ENCODE results near the gene DMTF1. TPM values are rescaled to one million over a fixed set of nuclear protein-coding genes. Genes with fewer than 3 reads are reported as not detected.
A peak's percentile ranks its signal among the peaks of the same experiment; 100 is the strongest.

The DMTF1 gene
- total and polyA plus RNA-seq, 12 donors, result 10.8 to 60.8 (median 21.8) TPM

DNA sequence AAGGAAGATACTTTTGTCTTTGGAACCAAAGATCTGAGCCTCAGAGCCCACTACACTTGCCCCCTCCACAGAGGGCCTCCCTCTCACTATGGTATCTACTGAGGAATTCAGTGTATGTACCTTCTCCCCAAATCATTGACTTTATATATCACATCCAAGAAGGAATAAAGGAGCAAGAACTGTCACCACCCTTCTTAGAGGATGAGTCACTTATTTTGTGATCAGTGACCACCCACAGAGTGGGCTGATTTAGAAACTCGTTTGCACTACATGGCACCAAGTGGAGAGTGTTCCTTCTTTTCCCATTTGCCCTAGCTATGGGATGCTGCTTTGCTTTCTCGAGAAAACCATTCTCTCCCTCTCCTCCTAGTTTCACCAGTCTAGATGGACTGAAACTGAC is 61.6 kb downstream of the DMTF1 start:
- no peak for DNase-seq
- Histone ChIP-seq H3K36me3 (no peaks in the 10 kb centered on the region), H3K4me3 (no peak overlapping the region), H3K9me3 (no peaks in the 10 kb centered on the region), H3K27me3 (no peaks in the 10 kb centered on the region), H3K27ac (no peak overlapping the region), H3K4me1 (peaks cover 4 to 77% (median 41%) of the 10 kb centered on the region in 9 donors)
- intact Hi-C loops (cut with DNase I), result loop anchor here in 3 of 10 donors (10.0 kb wide), 2 partner anchors 49 to 159 kb away; partner anchors contain the start of gene ELAPOR2 (in 2 of the 3)
- ATAC-seq, result no peak
- TF ChIP-seq, protein P1, sequence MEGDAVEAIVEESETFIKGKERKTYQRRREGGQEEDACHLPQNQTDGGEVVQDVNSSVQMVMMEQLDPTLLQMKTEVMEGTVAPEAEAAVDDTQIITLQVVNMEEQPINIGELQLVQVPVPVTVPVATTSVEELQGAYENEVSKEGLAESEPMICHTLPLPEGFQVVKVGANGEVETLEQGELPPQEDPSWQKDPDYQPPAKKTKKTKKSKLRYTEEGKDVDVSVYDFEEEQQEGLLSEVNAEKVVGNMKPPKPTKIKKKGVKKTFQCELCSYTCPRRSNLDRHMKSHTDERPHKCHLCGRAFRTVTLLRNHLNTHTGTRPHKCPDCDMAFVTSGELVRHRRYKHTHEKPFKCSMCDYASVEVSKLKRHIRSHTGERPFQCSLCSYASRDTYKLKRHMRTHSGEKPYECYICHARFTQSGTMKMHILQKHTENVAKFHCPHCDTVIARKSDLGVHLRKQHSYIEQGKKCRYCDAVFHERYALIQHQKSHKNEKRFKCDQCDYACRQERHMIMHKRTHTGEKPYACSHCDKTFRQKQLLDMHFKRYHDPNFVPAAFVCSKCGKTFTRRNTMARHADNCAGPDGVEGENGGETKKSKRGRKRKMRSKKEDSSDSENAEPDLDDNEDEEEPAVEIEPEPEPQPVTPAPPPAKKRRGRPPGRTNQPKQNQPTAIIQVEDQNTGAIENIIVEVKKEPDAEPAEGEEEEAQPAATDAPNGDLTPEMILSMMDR (IDR thresholded peaks at IDR 0.05), result no peak
- WGBS, 2 donors, result 49 to 61% methylated on average over 2 of the region's 2 CpGs

DNA sequence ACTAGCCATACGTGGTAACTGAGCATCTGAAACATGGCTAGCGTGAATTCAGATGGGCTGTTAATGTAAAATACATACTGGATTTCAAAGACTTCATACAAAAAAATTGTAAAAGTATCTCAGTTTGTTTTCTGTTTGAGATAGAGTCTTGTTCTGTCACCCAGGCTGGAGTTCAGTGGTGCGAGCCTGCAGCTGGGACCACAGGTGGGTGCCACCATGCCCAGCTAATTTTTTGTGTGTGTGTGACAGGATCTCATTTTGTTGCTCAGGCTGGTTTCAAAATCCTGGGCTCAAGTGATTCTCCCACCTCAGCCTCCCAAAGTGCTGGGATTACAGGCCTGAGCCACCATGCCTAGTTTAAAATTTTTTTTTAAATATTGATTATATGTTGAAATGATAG is 62.8 kb downstream of the DMTF1 start:
- peaks cover 4 to 77% (median 41%) of the 10 kb centered on the region in 9 donors for H3K4me1 ChIP-seq

DNA sequence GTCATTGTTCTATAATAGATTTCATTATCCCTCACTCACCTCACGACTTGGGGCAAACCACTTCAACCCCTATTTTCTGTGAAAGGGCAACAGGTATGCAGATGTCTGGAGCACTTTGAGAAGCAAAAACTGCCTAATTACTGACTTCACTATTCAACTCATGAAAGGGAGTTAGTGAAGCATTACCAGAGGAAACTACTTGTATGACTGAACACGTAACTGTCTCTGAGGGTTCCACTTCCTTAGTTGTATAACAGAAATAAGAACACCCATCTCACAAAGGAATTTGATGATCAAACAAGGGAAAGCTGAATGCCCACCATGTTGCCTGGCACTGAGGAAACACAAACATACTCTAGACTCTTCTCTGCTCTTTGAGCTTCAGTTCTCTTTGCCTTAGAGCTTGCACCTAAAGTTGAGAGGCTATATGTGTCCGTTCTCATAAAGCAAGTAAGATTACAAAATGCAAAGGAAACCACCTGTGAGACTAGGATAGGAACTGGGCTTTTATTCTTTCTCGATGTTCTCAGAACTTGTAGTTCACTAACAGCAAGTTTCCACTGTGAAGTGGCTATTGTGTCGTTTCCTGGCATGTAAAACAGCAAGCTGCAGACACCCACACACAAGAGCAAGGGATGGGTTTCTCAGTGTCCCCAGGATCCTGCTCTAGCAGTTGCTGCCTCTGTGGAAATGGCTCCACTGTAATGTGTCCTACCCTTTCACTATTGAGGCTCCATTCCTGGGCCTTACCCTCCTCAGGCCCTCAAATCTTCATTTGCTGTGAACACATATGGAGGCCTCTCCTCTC is 64.7 kb downstream of the DMTF1 start:
- Histone ChIP-seq H3K36me3 (no peaks in the 10 kb centered on the region), H3K27me3 (peaks cover 0 to 18% (median 0%) of the 10 kb centered on the region in 7 donors), H3K4me1 (peaks cover 4 to 76% (median 38%) of the 10 kb centered on the region in 9 donors), H3K27ac (peak overlapping the region; percentile 3 to 88 (median 38)), H3K9me3 (no peaks in the 10 kb centered on the region), H3K4me3 (peak overlapping the region in 5 of 10 donors; percentile 8 to 91 (median 16))
- DNase-seq, result no peak
- intact Hi-C loops (cut with DNase I), result loop anchor here in 4 of 10 donors (5.0 to 10.0 kb wide), 3 partner anchors 52 to 162 kb away; partner anchors contain the start of genes DMTF1 (in 2 of the 4) and ELAPOR2 (in 2 of the 4)
- no peak for ATAC-seq
- TF ChIP-seq, protein P1 (IDR thresholded peaks at IDR 0.05), result no peak
- WGBS, 2 donors, result 54 to 60% methylated on average over 5 of the region's 5 CpGs

More for the DNA sequence above, 62.8 kb downstream of the DMTF1 start:
- Histone ChIP-seq H3K9me3 (no peaks in the 10 kb centered on the region), H3K36me3 (no peaks in the 10 kb centered on the region), H3K27ac (no peak overlapping the region), H3K4me3 (no peak overlapping the region), H3K27me3 (no peaks in the 10 kb centered on the region)
- WGBS, 2 donors, result 97 to 99% methylated on average over 3 of the region's 3 CpGs
- no peak for ATAC-seq
- intact Hi-C loops (cut with DNase I), result loop anchor here in 4 of 10 donors (5.0 to 10.0 kb wide), 3 partner anchors 50 to 160 kb away; partner anchors contain the start of genes DMTF1 (in 2 of the 4) and ELAPOR2 (in 2 of the 4)
- DNase-seq, result no peak
- TF ChIP-seq, protein P1 (IDR thresholded peaks at IDR 0.05), result no peak

DNA sequence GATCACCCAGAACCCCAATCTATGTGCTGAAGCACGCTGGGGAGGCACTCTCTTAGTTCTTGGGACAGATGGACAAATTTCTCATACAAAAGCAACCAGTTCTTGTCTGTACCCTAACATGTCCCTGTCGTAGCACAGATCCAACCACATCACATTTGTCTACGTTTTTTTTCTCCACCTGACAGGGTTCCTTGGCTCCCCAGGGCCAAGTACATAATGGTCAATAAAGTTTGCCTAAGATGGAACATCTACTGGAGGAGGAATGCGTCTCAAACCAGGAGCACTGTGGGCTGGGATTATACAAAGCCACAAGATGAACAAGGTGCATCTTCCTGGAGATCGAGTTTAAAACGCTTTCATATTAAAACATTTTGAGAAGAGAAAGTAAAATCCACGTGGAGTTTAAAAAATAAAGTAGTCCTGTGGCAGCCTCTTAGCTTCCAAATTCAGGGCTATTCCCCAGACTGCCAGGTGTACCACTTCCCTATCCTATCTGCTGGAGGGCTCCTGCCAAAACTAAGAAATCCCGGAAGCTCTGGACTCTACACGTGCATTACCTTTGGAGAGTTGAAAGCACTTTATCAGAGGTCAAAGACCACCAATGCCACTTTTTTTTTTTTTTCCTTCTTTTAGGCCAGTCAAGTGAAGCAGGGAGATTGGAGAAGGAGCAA is 65.9 kb downstream of the DMTF1 start:
- intact Hi-C loops (cut with DNase I), result loop anchor here in 6 of 10 donors (2.0 to 10.0 kb wide), 4 partner anchors 53 to 163 kb away; partner anchors contain the start of genes DMTF1 (in 2 of the 6) and ELAPOR2 (in 2 of the 6)
- ATAC-seq, result no peak
- TF ChIP-seq, protein P1 (IDR thresholded peaks at IDR 0.05), result no peak
- Histone ChIP-seq H3K4me1 (peaks cover 0 to 64% (median 27%) of the 10 kb centered on the region in 9 donors), H3K36me3 (no peaks in the 10 kb centered on the region), H3K27me3 (peaks cover 0 to 29% (median 2%) of the 10 kb centered on the region in 7 donors), H3K4me3 (peak overlapping the region in 8 of 10 donors; percentile 69 to 93 (median 84)), H3K9me3 (no peaks in the 10 kb centered on the region), H3K27ac (peak overlapping the region in 8 of 10 donors; percentile 39 to 89 (median 85))
- no peak for DNase-seq
- 73 to 77% methylated on average over 9 of the region's 9 CpGs for WGBS, 2 donors

Data from heart right ventricle (tissue), 16 donors.